H9 (cell line): ENCODE results near the gene UNC5B. TPM values are rescaled to one million over a fixed set of nuclear protein-coding genes. Genes with fewer than 3 reads are reported as not detected.
A peak's percentile ranks its signal among the peaks of the same experiment; 100 is the strongest.

Source experiments
- DNase-seq: peaks from one replicate; pipeline ENCODE4 v3.0.0-alpha.2; 2017
- H2AFZ ChIP-seq: one replicate; pipeline ENCODE4 v1.6.1; 2013; ENCODE audit warnings: mild to moderate bottlenecking, low read length, control low read depth, moderate library complexity
- H2AK5ac ChIP-seq: 2 replicates; pipeline ENCODE4 v1.6.1; 2013; ENCODE audit warnings: low read length, control low read depth, mixed read lengths; ENCODE audit not compliant: insufficient read length
- H2BK120ac ChIP-seq: one replicate; pipeline ENCODE4 v1.6.1; 2013; ENCODE audit warnings: low read depth, mild to moderate bottlenecking, low read length, control low read depth, inconsistent platforms; ENCODE audit not compliant: poor library complexity, severe bottlenecking
- H2BK12ac ChIP-seq: 2 replicates; pipeline ENCODE4 v1.6.1; 2013; ENCODE audit warnings: low read length, control low read depth, mixed read lengths, low read depth; ENCODE audit not compliant: insufficient read length
- H2BK15ac ChIP-seq: 2 replicates; pipeline ENCODE4 v1.6.1; 2013; ENCODE audit warnings: low read depth, low read length, control low read depth
- H2BK20ac ChIP-seq: one replicate; pipeline ENCODE4 v1.6.1; 2013; ENCODE audit warnings: low read depth, mild to moderate bottlenecking, low read length, control low read depth, inconsistent platforms; ENCODE audit not compliant: poor library complexity, severe bottlenecking
- H2BK5ac ChIP-seq: 2 replicates; pipeline ENCODE4 v1.6.1; 2013; ENCODE audit warnings: low read length, control low read depth, mixed read lengths; ENCODE audit not compliant: insufficient read length
- H3K14ac ChIP-seq: 2 replicates; pipeline ENCODE4 v1.6.1; 2013; ENCODE audit warnings: low read length, control low read depth; ENCODE audit not compliant: insufficient read depth
- H3K18ac ChIP-seq: 2 replicates; pipeline ENCODE4 v1.6.1; 2013; ENCODE audit warnings: low read depth, mild to moderate bottlenecking, mixed read lengths, low read length, control low read depth; ENCODE audit not compliant: insufficient read length
- H3K23ac ChIP-seq: 2 replicates; pipeline ENCODE4 v1.6.1; 2013; ENCODE audit warnings: low read length, control low read depth, mixed read lengths, low read depth; ENCODE audit not compliant: insufficient read length
- H3K23me2 ChIP-seq: 2 replicates; pipeline ENCODE4 v1.6.1; 2013; ENCODE audit warnings: low read depth, mild to moderate bottlenecking, mixed read lengths, low read length, control low read depth; ENCODE audit not compliant: insufficient read length, poor library complexity, severe bottlenecking
- H3K27ac ChIP-seq: 2 replicates; pipeline ENCODE4 v1.5.1; 2013; ENCODE audit warnings: low read length, control low read depth, mixed read lengths, low read depth; ENCODE audit not compliant: insufficient read length
- H3K27me3 ChIP-seq: 2 replicates; pipeline ENCODE4 v1.6.1; 2013; ENCODE audit warnings: low read length, control low read depth, inconsistent platforms; ENCODE audit not compliant: insufficient read depth
- H3K4ac ChIP-seq: 2 replicates; pipeline ENCODE4 v1.6.1; 2013; ENCODE audit warnings: low read depth, mild to moderate bottlenecking, control low read depth, inconsistent platforms, low read length, moderate library complexity
- H3K4me1 ChIP-seq: 2 replicates; pipeline ENCODE4 v1.6.1; 2013; ENCODE audit warnings: low read length, control low read depth, inconsistent platforms; ENCODE audit not compliant: insufficient read depth
- H3K4me2 ChIP-seq: 2 replicates; pipeline ENCODE4 v1.6.1; 2013; ENCODE audit warnings: low read length, control low read depth, mixed read lengths; ENCODE audit not compliant: insufficient read length, insufficient read depth
- H3K56ac ChIP-seq: 2 replicates; pipeline ENCODE4 v1.6.1; 2013; ENCODE audit warnings: low read depth, mild to moderate bottlenecking, mixed read lengths, low read length, control low read depth; ENCODE audit not compliant: insufficient read length
- H3K79me1 ChIP-seq: 2 replicates; pipeline ENCODE4 v1.6.1; 2013; ENCODE audit warnings: low read depth, mild to moderate bottlenecking, moderate library complexity, low read length, control low read depth, inconsistent platforms; ENCODE audit not compliant: insufficient read depth, poor library complexity, severe bottlenecking
- H3K79me2 ChIP-seq: 2 replicates; pipeline ENCODE4 v1.6.1; 2013; ENCODE audit warnings: low read length, control low read depth, inconsistent platforms; ENCODE audit not compliant: insufficient read depth
- H3K9ac ChIP-seq: 2 replicates; pipeline ENCODE4 v1.6.1; 2013; ENCODE audit warnings: low read length, control low read depth, mixed read lengths; ENCODE audit not compliant: insufficient read length; ENCODE audit errors: extremely low read depth
- H3K9me3 ChIP-seq: one replicate; pipeline ENCODE4 v1.6.1; 2013; ENCODE audit warnings: low read depth, low read length, inconsistent platforms; ENCODE audit not compliant: control insufficient read depth
- H3T11ph ChIP-seq: one replicate; pipeline ENCODE4 v1.6.1; 2013; ENCODE audit warnings: mild to moderate bottlenecking, low read length, control low read depth, inconsistent platforms
- H4K20me1 ChIP-seq: one replicate; pipeline ENCODE4 v1.6.1; 2013; ENCODE audit not compliant: control insufficient read depth, insufficient read length, insufficient read depth
- H4K5ac ChIP-seq: 2 replicates; pipeline ENCODE4 v1.6.1; 2013; ENCODE audit warnings: low read depth, mild to moderate bottlenecking, mixed read lengths, low read length, control low read depth; ENCODE audit not compliant: insufficient read length
- H4K8ac ChIP-seq: replicated peaks from 2 replicates; pipeline ENCODE4 v1.6.1; 2013; ENCODE audit warnings: low read length, control low read depth, mixed read lengths, low read depth; ENCODE audit not compliant: insufficient read length
- H4K91ac ChIP-seq: 2 replicates; pipeline ENCODE4 v1.6.1; 2013; ENCODE audit warnings: low read depth, mild to moderate bottlenecking, moderate library complexity, mixed read lengths, low read length, control low read depth; ENCODE audit not compliant: insufficient read length
- H3K27ac Mint-ChIP-seq, 3 experiments: 2 replicates in 2 of 3; 3 replicates in 1 of 3; pipeline ENCODE4 v1.8.0; 2020 to 2021; ENCODE audit warnings: mixed read lengths in 3 of 3, mild to moderate bottlenecking in 1 of 3, moderate library complexity in 1 of 3
- H3K27me3 Mint-ChIP-seq: 2 replicates; pipeline ENCODE4 v1.8.0; 2021; ENCODE audit warnings: low read depth, mild to moderate bottlenecking, moderate library complexity, mixed read lengths
- H3K36me3 Mint-ChIP-seq, 3 experiments: 2 replicates in 2 of 3; 3 replicates in 1 of 3; pipeline ENCODE4 v1.8.0; 2020 to 2021; ENCODE audit warnings: low read depth in 3 of 3, mixed read lengths in 3 of 3; ENCODE audit not compliant: insufficient read depth in 1 of 3
- H3K4me1 Mint-ChIP-seq, 2 experiments: 2 replicates each; pipeline ENCODE4 v1.8.0; 2020; ENCODE audit warnings: mixed read lengths in 2 of 2
- H3K4me3 Mint-ChIP-seq, 2 experiments: 2 replicates in 1 of 2; 3 replicates in 1 of 2; pipeline ENCODE4 v1.8.0; 2020 to 2021; ENCODE audit warnings: mild to moderate bottlenecking in 2 of 2, mixed read lengths in 2 of 2, moderate library complexity in 1 of 2
- H3K9me3 Mint-ChIP-seq, 2 experiments: 2 replicates in 1 of 2; 3 replicates in 1 of 2; pipeline ENCODE4 v1.8.0; 2020; ENCODE audit warnings: mild to moderate bottlenecking in 2 of 2, mixed read lengths in 2 of 2, moderate library complexity in 1 of 2
- WGBS: extraction: QIAGEN DNeasy Blood & Tissue Kit; methylation state at CpG from one replicate; pipeline ENCODE4 v1.1.7; 2013; ENCODE audit warnings: missing lambda C conversion rate, low lambda C conversion rate, mixed read lengths; ENCODE audit not compliant: insufficient read length; ENCODE audit errors: extremely low coverage; 5-methylcytosine and 5-hydroxymethylcytosine counted together
- total RNA-seq: library from RNA; stranded (reverse); gene quantifications from 2 replicates; pipeline ENCODE4 v1.2.1, GENCODE V29; 2021
- TF ChIP-seq, protein P1 (sequence below): fragments of 200-600 bp; sonication (generic); conservative IDR thresholded peaks from 3 replicates; pipeline ENCODE4 v1.8.0; 2021; ENCODE audit warnings: antibody characterized with exemption, mild to moderate bottlenecking

UNC5B gene
- total RNA-seq, 1 experiment from 2014 or later = 28.4 TPM

DNA sequence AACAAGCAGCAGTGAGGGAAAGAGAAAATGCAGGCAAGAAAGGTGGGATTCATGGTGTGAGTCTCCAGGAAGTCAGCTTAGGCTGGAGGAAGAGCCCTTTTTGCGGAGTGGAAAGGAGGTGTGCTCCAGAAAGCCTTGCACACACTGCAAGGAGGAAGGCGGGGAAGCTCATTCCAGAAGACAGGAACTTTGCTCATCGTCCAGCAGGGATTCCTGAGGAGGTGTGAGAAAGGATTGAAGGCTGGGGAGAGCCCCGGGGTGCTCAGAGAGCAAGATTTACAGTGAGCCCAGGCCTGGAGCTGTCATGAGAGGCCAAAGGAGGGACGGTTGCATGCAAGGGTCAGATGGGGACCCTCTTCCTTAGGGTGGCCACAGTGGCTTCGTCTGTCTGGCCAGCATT lies 124.3 kb downstream of the UNC5B start:
- Mint-ChIP-seq H3K27ac (peak overlapping the region; percentile 11 to 91 (median 59); a peak in 5 of 7 replicates), H3K4me3 (no peak overlapping the region), H3K27me3 (peaks cover 2% of the 10 kb centered on the region; the same call in 1 of the 2 replicates), H3K9me3 (no peaks in the 10 kb centered on the region), H3K36me3 (peaks cover 8 to 17% (median 12%) of the 10 kb centered on the region in 3 experiments; a peak in 6 of 7 replicates), H3K4me1 (peaks cover 38 to 40% of the 10 kb centered on the region in 2 experiments)
- Histone ChIP-seq H2BK120ac (no peak overlapping the region), H2AFZ (no peak overlapping the region), H2AK5ac (no peak overlapping the region), H3T11ph (no peak overlapping the region), H3K79me1 (no peaks in the 10 kb centered on the region), H4K91ac (no peak overlapping the region), H2BK5ac (no peak overlapping the region), H3K9me3 (no peaks in the 10 kb centered on the region), H3K56ac (no peak overlapping the region), H2BK15ac (no peak overlapping the region), H3K4me2 (no peak overlapping the region), H3K27me3 (no peaks in the 10 kb centered on the region; the same call in 1 of the 2 replicates), H4K8ac (no peak overlapping the region), H4K20me1 (no peaks in the 10 kb centered on the region), H3K18ac (no peak overlapping the region), H3K79me2 (no peaks in the 10 kb centered on the region), H3K23ac (no peak overlapping the region), H3K27ac (no peak overlapping the region), H2BK20ac (no peak overlapping the region), H3K14ac (0 out of 2 replicates have a peak overlapping the region, but pooled peaks have one; percentile 20), H3K9ac (no peak overlapping the region), H4K5ac (no peak overlapping the region), H2BK12ac (no peak overlapping the region), H3K23me2 (peaks cover 3% of the 10 kb centered on the region), H3K4me1 (peaks cover 4% of the 10 kb centered on the region; the same call in 1 of the 2 replicates), H3K4ac (no peak overlapping the region)
- no peak for DNase-seq
- no CpG with 5 or more reads among the region's 6 CpGs for WGBS
- TF ChIP-seq, protein P1, sequence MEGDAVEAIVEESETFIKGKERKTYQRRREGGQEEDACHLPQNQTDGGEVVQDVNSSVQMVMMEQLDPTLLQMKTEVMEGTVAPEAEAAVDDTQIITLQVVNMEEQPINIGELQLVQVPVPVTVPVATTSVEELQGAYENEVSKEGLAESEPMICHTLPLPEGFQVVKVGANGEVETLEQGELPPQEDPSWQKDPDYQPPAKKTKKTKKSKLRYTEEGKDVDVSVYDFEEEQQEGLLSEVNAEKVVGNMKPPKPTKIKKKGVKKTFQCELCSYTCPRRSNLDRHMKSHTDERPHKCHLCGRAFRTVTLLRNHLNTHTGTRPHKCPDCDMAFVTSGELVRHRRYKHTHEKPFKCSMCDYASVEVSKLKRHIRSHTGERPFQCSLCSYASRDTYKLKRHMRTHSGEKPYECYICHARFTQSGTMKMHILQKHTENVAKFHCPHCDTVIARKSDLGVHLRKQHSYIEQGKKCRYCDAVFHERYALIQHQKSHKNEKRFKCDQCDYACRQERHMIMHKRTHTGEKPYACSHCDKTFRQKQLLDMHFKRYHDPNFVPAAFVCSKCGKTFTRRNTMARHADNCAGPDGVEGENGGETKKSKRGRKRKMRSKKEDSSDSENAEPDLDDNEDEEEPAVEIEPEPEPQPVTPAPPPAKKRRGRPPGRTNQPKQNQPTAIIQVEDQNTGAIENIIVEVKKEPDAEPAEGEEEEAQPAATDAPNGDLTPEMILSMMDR = no peak
